ENCODE results near the gene LMTK2. TPM values are rescaled to one million over a fixed set of nuclear protein-coding genes. Genes with fewer than 3 reads are reported as not detected.

The LMTK2 gene
- total and polyA plus RNA-seq, 2 experiments from 2014 or later, result 6.1 to 30.8 TPM

DNA sequence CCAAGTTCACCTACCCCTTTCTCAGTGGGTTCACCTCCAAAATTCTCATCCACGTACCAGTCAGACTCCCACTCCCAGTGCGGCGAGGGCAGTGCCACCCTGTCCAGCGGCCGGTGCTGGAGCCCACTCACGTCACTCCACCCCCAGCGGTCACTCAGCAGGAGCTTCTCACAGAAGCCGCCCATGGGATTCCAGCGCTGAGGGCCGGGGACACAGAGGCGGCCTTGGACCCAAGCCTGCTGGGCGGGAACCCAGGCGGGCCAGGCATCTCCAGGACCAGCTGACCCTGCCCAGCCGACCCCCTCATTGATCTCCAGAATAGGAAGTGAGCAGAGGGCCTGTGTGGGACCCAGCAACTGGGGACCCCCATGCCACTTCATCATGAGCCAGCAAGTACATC lies 138.2 kb downstream of the LMTK2 start:
- H3K9me2 ChIP-seq (ENCODE audit: insufficient read depth), result no peaks in the 10 kb centered on the region
- H3F3A ChIP-seq (replicated peaks; ENCODE audit: low read depth), result no peaks in the 10 kb centered on the region
- H3K27me3 ChIP-seq (ENCODE audit: insufficient read depth), result no peaks in the 10 kb centered on the region
- no peaks in the 10 kb centered on the region for H3K79me2 ChIP-seq (replicated peaks; ENCODE audit: insufficient read depth)
- no peaks in the 10 kb centered on the region for H3K4me1 ChIP-seq (ENCODE audit: insufficient read depth)
- TF ChIP-seq JUNB (IDR thresholded peaks at IDR 0.05; ENCODE audit: unreplicated experiment) (no peak), NANOG (IDR thresholded peaks at IDR 0.05; ENCODE audit: borderline replicate concordance) (no peak), ZNF114 (CRISPR knock-in tag; IDR thresholded peaks at IDR 0.05) (no peak)
- TF ChIP-seq, protein P1, sequence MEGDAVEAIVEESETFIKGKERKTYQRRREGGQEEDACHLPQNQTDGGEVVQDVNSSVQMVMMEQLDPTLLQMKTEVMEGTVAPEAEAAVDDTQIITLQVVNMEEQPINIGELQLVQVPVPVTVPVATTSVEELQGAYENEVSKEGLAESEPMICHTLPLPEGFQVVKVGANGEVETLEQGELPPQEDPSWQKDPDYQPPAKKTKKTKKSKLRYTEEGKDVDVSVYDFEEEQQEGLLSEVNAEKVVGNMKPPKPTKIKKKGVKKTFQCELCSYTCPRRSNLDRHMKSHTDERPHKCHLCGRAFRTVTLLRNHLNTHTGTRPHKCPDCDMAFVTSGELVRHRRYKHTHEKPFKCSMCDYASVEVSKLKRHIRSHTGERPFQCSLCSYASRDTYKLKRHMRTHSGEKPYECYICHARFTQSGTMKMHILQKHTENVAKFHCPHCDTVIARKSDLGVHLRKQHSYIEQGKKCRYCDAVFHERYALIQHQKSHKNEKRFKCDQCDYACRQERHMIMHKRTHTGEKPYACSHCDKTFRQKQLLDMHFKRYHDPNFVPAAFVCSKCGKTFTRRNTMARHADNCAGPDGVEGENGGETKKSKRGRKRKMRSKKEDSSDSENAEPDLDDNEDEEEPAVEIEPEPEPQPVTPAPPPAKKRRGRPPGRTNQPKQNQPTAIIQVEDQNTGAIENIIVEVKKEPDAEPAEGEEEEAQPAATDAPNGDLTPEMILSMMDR (conservative IDR thresholded peaks at IDR 0.05; ENCODE audit: low read depth in 2 of 2), result no peak
- TF ChIP-seq, protein P2, sequence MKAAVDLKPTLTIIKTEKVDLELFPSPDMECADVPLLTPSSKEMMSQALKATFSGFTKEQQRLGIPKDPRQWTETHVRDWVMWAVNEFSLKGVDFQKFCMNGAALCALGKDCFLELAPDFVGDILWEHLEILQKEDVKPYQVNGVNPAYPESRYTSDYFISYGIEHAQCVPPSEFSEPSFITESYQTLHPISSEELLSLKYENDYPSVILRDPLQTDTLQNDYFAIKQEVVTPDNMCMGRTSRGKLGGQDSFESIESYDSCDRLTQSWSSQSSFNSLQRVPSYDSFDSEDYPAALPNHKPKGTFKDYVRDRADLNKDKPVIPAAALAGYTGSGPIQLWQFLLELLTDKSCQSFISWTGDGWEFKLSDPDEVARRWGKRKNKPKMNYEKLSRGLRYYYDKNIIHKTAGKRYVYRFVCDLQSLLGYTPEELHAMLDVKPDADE (IDR thresholded peaks at IDR 0.05), result no peak
- H3K36me3 Mint-ChIP-seq (ENCODE audit: low read depth), result peaks cover 3% of the 10 kb centered on the region; the same call in 2 of the 3 replicates
- DNase-seq (ENCODE audit: low spot score), result no peak
- peaks cover 5% of the 10 kb centered on the region for H3K4me1 Mint-ChIP-seq
- no peak overlapping the region for H3K4me3 Mint-ChIP-seq
- H3K36me3 ChIP-seq (ENCODE audit: insufficient read depth), result no peaks in the 10 kb centered on the region
- no peaks in the 10 kb centered on the region for H4K20me1 ChIP-seq (replicated peaks; ENCODE audit: insufficient read depth)
- H3K4me2 ChIP-seq, result no peak overlapping the region
- no peak overlapping the region for H3K27ac Mint-ChIP-seq
- H3K4me3 ChIP-seq, result no peak overlapping the region
- H3K9me3 Mint-ChIP-seq, result no peaks in the 10 kb centered on the region; the same call in 2 of the 3 replicates
- no peak overlapping the region for H2AFZ ChIP-seq
- peaks cover 4% of the 10 kb centered on the region for H3K27me3 Mint-ChIP-seq (ENCODE audit: insufficient read depth, low read depth, poor library complexity)
- no peak for ATAC-seq
- no peak overlapping the region for H3K27ac ChIP-seq (ENCODE audit: low read depth)

DNA sequence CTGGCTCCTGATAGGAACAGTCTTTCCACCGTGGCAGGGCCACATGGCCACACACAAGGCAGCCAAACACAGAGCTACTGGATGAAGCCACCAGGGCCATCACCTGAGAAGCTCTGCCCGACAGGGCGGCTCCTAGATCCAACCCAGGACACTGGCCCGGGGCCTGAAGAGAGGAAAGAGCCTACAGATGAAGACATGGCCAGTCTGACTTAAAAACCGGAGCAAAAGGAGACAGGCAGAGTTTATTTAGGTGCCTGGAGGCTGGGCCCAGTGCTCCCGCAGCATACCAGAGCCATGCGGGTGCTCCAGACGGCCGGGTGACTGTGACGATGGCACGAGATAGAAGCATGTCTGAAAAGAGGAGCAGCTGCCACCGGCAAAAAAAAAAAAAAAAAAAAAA lies 141.5 kb downstream of the LMTK2 start:
- Mint-ChIP-seq H3K36me3 (ENCODE audit: low read depth) (peaks cover 3% of the 10 kb centered on the region; the same call in 1 of the 3 replicates), H3K27ac (no peak overlapping the region), H3K27me3 (ENCODE audit: insufficient read depth, low read depth, poor library complexity) (peaks cover 11% of the 10 kb centered on the region), H3K4me1 (peaks cover 18% of the 10 kb centered on the region), H3K4me3 (no peak overlapping the region), H3K9me3 (no peaks in the 10 kb centered on the region; the same call in 2 of the 3 replicates)
- H3K4me2 ChIP-seq, result no peak overlapping the region
- H3K4me3 ChIP-seq, result no peak overlapping the region
- no peaks in the 10 kb centered on the region for H3K9me2 ChIP-seq (ENCODE audit: insufficient read depth)
- ATAC-seq, result no peak
- no peak for DNase-seq (ENCODE audit: low spot score)
- no peaks in the 10 kb centered on the region for H3K36me3 ChIP-seq (ENCODE audit: insufficient read depth)
- peaks cover 14% of the 10 kb centered on the region; the same call in 1 of the 2 replicates for H3F3A ChIP-seq (replicated peaks; ENCODE audit: low read depth)
- H2AFZ ChIP-seq, result no peak overlapping the region
- H4K20me1 ChIP-seq (replicated peaks; ENCODE audit: insufficient read depth), result no peaks in the 10 kb centered on the region
- peaks cover 7% of the 10 kb centered on the region for H3K79me2 ChIP-seq (replicated peaks; ENCODE audit: insufficient read depth)
- no peaks in the 10 kb centered on the region for H3K27me3 ChIP-seq (ENCODE audit: insufficient read depth)
- no peak overlapping the region for H3K27ac ChIP-seq (ENCODE audit: low read depth)
- peaks cover 18% of the 10 kb centered on the region for H3K4me1 ChIP-seq (ENCODE audit: insufficient read depth)
- TF ChIP-seq CREB1 (CRISPR knock-in tag; IDR thresholded peaks at IDR 0.05; ENCODE audit: low read depth) (no peak), EZH2 (IDR thresholded peaks at IDR 0.05; ENCODE audit: low read depth, unreplicated experiment) (no peak), JUNB (IDR thresholded peaks at IDR 0.05; ENCODE audit: unreplicated experiment) (no peak), NANOG (IDR thresholded peaks at IDR 0.05; ENCODE audit: borderline replicate concordance) (no peak), POLR2AphosphoS5 (IDR thresholded peaks at IDR 0.05; ENCODE audit: low read depth) (no peak), ZNF331 (CRISPR knock-in tag; IDR thresholded peaks at IDR 0.05; ENCODE audit: low read depth) (no peak), EZH2phosphoT487 (IDR thresholded peaks at IDR 0.05; ENCODE audit: unreplicated experiment) (no peak)
- TF ChIP-seq, protein P2 (IDR thresholded peaks at IDR 0.05), result no peak
- TF ChIP-seq, protein P1 (conservative IDR thresholded peaks at IDR 0.05; ENCODE audit: low read depth in 2 of 2), result no peak
